HepG2 (cell line): Measurements from ENCODE around the gene CLIC1.

Source experiments
- CAMTA2 ChIP-seq: sonication (generic); formaldehyde crosslinking; IDR thresholded peaks from 2 replicates; pipeline ENCODE4 v1.4.0; 2020; ENCODE audit warnings: mild to moderate bottlenecking, missing genetic modification reagents, borderline replicate concordance
- FOSL2 ChIP-seq: sonication (generic); formaldehyde crosslinking; IDR thresholded peaks from 2 replicates; pipeline ENCODE4 v1.4.0; 2020; ENCODE audit warnings: missing genetic modification reagents
- NBN ChIP-seq: fragments of 450-650 bp; conservative IDR thresholded peaks from 2 replicates; pipeline ENCODE4 v1.6.1; 2017
- ONECUT2 ChIP-seq: sonication (generic); formaldehyde crosslinking; IDR thresholded peaks from 2 replicates; pipeline ENCODE4 v1.4.0; 2020; ENCODE audit warnings: missing genetic modification reagents
- ZFX ChIP-seq: sonication (generic); formaldehyde crosslinking; IDR thresholded peaks from 2 replicates; pipeline ENCODE4 v1.4.0; 2020; ENCODE audit warnings: mild to moderate bottlenecking, low read depth, missing genetic modification reagents, moderate library complexity
- ZNF780A ChIP-seq: sonication (generic); formaldehyde crosslinking; IDR thresholded peaks from 2 replicates; pipeline ENCODE4 v1.8.0; 2022; ENCODE audit warnings: mild to moderate bottlenecking, missing genetic modification reagents, moderate library complexity
- ZSCAN22 ChIP-seq: sonication (generic); formaldehyde crosslinking; IDR thresholded peaks from 2 replicates; pipeline ENCODE4 v1.4.0; 2020; ENCODE audit warnings: mild to moderate bottlenecking, missing genetic modification reagents
- ZSCAN29 ChIP-seq: sonication (generic); formaldehyde crosslinking; conservative IDR thresholded peaks from 2 replicates; pipeline ENCODE4 v1.4.0; 2020; ENCODE audit warnings: mild to moderate bottlenecking, missing genetic modification reagents

DNA sequence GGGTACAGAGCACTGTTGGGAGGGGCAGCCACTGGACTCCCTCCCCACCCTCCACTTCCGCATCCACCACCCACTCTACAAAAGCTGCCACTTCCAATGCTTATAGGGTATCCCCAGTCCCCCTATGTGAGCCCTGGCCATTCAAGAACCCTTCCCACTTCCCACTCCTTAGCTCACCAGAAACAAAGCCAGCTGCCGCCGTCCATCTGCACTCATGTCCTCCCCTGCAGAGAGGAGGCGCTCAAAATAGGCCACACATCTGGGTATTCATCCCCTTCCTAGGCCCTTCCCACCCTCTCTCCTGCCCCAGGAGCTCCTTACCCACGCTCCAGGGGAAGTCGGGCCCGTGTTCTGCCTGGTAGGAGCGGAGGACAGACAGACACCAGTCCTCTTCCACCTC, 49.0 kb downstream of the CLIC1 start:
- TF ChIP-seq FOSL2 (CRISPR knock-in tag), result no peak
- TF ChIP-seq CAMTA2 (CRISPR knock-in tag), result no peak
- TF ChIP-seq NBN, result no peak
- no peak for TF ChIP-seq ZFX
- TF ChIP-seq ZSCAN22 (CRISPR knock-in tag), result no peak
- TF ChIP-seq ZSCAN29 (CRISPR knock-in tag), result no peak
- TF ChIP-seq ZNF780A, result no peak
- no peak for TF ChIP-seq ONECUT2
